GM23248 (cell line): Measurements from ENCODE around the gene TCEANC2. TPM values are rescaled to one million over a fixed set of nuclear protein-coding genes. Genes with fewer than 3 reads are reported as not detected.

Source experiments
- DNase-seq: peaks from one replicate; pipeline ENCODE4 v3.0.0-alpha.2; 2015
- H2AFZ ChIP-seq: fragments of 200-600 bp; sonication (generic); 2 replicates; pipeline ENCODE4 v1.6.1; 2016; ENCODE audit warnings: antibody characterized with exemption
- H3F3A ChIP-seq: fragments of 200-600 bp; sonication (generic); 2 replicates; pipeline ENCODE4 v1.6.1; 2016; ENCODE audit warnings: mild to moderate bottlenecking, antibody characterized with exemption, mixed run types; ENCODE audit not compliant: insufficient read depth
- H3K27ac ChIP-seq: fragments of 200-600 bp; sonication (generic); 2 replicates; pipeline ENCODE4 v1.5.1; 2016; ENCODE audit warnings: mild to moderate bottlenecking
- H3K27me3 ChIP-seq: fragments of 200-600 bp; sonication (generic); replicated peaks from 2 replicates; pipeline ENCODE4 v1.6.1; 2016; ENCODE audit warnings: mild to moderate bottlenecking; ENCODE audit not compliant: insufficient read depth
- H3K36me3 ChIP-seq: fragments of 200-600 bp; sonication (generic); 2 replicates; pipeline ENCODE4 v1.6.1; 2016; ENCODE audit warnings: low read depth, mild to moderate bottlenecking
- H3K4me1 ChIP-seq: fragments of 200-600 bp; sonication (generic); 2 replicates; pipeline ENCODE4 v1.6.1; 2016; ENCODE audit warnings: mild to moderate bottlenecking; ENCODE audit not compliant: insufficient read depth
- H3K4me2 ChIP-seq: fragments of 200-600 bp; sonication (generic); one replicate; pipeline ENCODE4 v1.6.1; 2016; ENCODE audit warnings: mild to moderate bottlenecking; ENCODE audit not compliant: unreplicated experiment
- H3K4me3 ChIP-seq: fragments of 200-600 bp; sonication (generic); 2 replicates; pipeline ENCODE4 v1.5.1; 2016; ENCODE audit warnings: mild to moderate bottlenecking
- H3K79me2 ChIP-seq: fragments of 200-600 bp; sonication (generic); 2 replicates; pipeline ENCODE4 v1.6.1; 2016; ENCODE audit warnings: mild to moderate bottlenecking; ENCODE audit not compliant: insufficient read depth
- H3K9ac ChIP-seq: fragments of 200-600 bp; sonication (generic); 2 replicates; pipeline ENCODE4 v1.6.1; 2016; ENCODE audit warnings: mild to moderate bottlenecking
- H3K9me2 ChIP-seq: fragments of 200-600 bp; sonication (generic); 2 replicates; pipeline ENCODE4 v1.6.1; 2016; ENCODE audit warnings: mixed run types, mild to moderate bottlenecking, moderate library complexity; ENCODE audit not compliant: insufficient read depth
- H3K9me3 ChIP-seq: fragments of 200-600 bp; sonication (generic); one replicate; pipeline ENCODE4 v1.6.1; 2017; ENCODE audit warnings: low read depth
- H4K20me1 ChIP-seq: fragments of 200-600 bp; sonication (generic); 2 replicates; pipeline ENCODE4 v1.6.0; 2016; ENCODE audit not compliant: insufficient read depth
- EZH2 ChIP-seq: fragments of 200-600 bp; sonication (generic); IDR thresholded peaks from 2 replicates; pipeline ENCODE4 v1.6.1; 2018; ENCODE audit warnings: antibody characterized with exemption, mild to moderate bottlenecking; ENCODE audit not compliant: insufficient read depth, poor library complexity, severe bottlenecking
- EZH2phosphoT487 ChIP-seq: fragments of 200-600 bp; sonication (generic); IDR thresholded peaks from 2 replicates; pipeline ENCODE4 v1.6.1; 2018; ENCODE audit warnings: antibody characterized with exemption, moderate library complexity, mild to moderate bottlenecking, low read depth; ENCODE audit not compliant: insufficient read depth
- WGBS, 2 experiments: methylation state at CpG; one replicate each; pipeline ENCODE4 v1.1.6; 2015 to 2017; ENCODE audit warnings: low lambda C conversion rate in 2 of 2, low coverage in 1 of 2; ENCODE audit errors: missing lambda C conversion rate in 2 of 2; 5-methylcytosine and 5-hydroxymethylcytosine counted together
- in situ Hi-C: fragments of 300-500 bp; cut with MboI; formaldehyde crosslinking; loops from 2 replicates; pipeline ENCODE4 v1.15.0; 2020
- polyA plus RNA-seq: library from polyadenylated mRNA; unstranded; fragments of >200 nt; fragmentation: Nextera tagmentation; extraction: Ambion mirVana; gene quantifications from 2 replicates; pipeline ENCODE4 v1.2.1, GENCODE V29; 2016
- total RNA-seq: library from RNA; depleted of rRNA; stranded (reverse); fragments of >200 nt; shearing (Covaris generic); gene quantifications from 2 replicates; pipeline ENCODE4 v1.2.3, GENCODE V29; 2014

Gene TCEANC2
- total and polyA plus RNA-seq, 2 experiments from 2014 or later = 1.7 to 4.6 TPM

GRCh38 chr1:54084794-54085193 is 31.4 kb downstream of the TCEANC2 start:
- WGBS, 2 experiments = 99 to 100% methylated on average over 2 of the region's 2 CpGs
- Histone ChIP-seq H3K4me2 (no peak overlapping the region), H3K9ac (no peak overlapping the region), H3K4me1 (no peaks in the 10 kb centered on the region), H3K9me2 (no peaks in the 10 kb centered on the region), H3K27me3 (no peaks in the 10 kb centered on the region), H3K9me3 (no peaks in the 10 kb centered on the region), H3K79me2 (no peaks in the 10 kb centered on the region), H2AFZ (no peak overlapping the region), H3K36me3 (no peaks in the 10 kb centered on the region), H3K27ac (no peak overlapping the region), H3K4me3 (no peak overlapping the region), H4K20me1 (no peaks in the 10 kb centered on the region), H3F3A (no peaks in the 10 kb centered on the region)
- in situ Hi-C loops = no loop called here
- TF ChIP-seq EZH2 (no peak), EZH2phosphoT487 (no peak)
- no peak for DNase-seq

- no peak for TF ChIP-seq EZH2
- no peak for TF ChIP-seq EZH2phosphoT487
- Histone ChIP-seq H3K27ac (no peak overlapping the region), H3K9me3 (no peaks in the 10 kb centered on the region), H3K36me3 (no peaks in the 10 kb centered on the region), H3K9ac (no peak overlapping the region), H3K79me2 (no peaks in the 10 kb centered on the region), H3K9me2 (no peaks in the 10 kb centered on the region), H2AFZ (no peak overlapping the region), H4K20me1 (no peaks in the 10 kb centered on the region), H3K4me1 (no peaks in the 10 kb centered on the region), H3K4me2 (no peak overlapping the region), H3F3A (no peaks in the 10 kb centered on the region), H3K4me3 (no peak overlapping the region), H3K27me3 (no peaks in the 10 kb centered on the region)
- no peak for DNase-seq
- 96 to 100% methylated on average over 1 of the region's 1 CpG for whole genome bisulfite sequencing, 2 experiments
- in situ Hi-C loops = no loop called here
Observed at GRCh38 chr1:54086754-54087153, 33.3 kb downstream of the TCEANC2 start.

DNA sequence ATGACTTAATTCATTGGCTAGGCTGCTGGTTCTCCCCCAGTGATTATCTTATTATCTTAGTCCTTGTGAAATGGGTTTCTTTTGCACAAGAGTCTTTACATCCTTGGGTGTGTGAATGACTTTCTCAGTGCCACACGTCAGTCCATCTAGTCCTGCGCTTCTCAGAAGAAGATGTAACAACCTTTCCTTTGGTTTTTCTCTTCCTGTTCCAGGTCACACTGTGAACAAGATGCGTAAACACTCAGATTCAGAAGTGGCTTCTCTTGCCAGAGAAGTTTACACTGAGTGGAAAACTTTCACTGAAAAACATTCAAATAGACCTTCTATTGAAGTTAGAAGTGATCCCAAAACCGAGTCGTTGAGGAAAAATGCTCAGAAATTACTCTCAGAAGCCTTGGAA is 35.0 kb downstream of the TCEANC2 start:
- Histone ChIP-seq H3K9me3 (no peaks in the 10 kb centered on the region), H3K79me2 (no peaks in the 10 kb centered on the region), H3F3A (no peaks in the 10 kb centered on the region), H3K4me1 (no peaks in the 10 kb centered on the region), H3K9me2 (no peaks in the 10 kb centered on the region), H3K9ac (no peak overlapping the region), H3K27ac (no peak overlapping the region), H4K20me1 (no peaks in the 10 kb centered on the region), H3K4me2 (no peak overlapping the region), H3K36me3 (no peaks in the 10 kb centered on the region), H3K4me3 (no peak overlapping the region), H2AFZ (no peak overlapping the region), H3K27me3 (no peaks in the 10 kb centered on the region)
- in situ Hi-C loops = no loop called here
- TF ChIP-seq EZH2 (no peak), EZH2phosphoT487 (no peak)
- DNase-seq = no peak
- WGBS, 2 experiments = 90 to 91% methylated on average over 5 of the region's 5 CpGs

DNA sequence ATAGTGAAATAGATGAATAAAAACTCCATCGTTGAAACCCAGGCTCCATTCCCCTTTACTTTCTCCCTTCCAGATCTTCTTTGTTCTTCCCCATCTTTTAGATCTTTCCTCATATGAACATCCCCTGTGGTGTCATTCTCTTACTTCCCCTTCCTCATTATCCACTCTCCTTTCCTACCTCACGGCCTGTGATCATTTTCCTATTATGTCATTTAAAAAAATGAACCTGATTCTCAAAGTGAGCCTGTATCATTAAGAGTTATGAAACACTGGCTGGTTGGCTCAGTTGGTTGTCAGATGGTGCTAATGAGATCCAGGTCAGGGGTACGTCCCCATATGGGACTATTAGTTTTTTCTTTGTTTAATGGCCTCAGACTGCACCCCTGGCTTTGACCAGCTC is 38.3 kb downstream of the TCEANC2 start:
- Histone ChIP-seq H3K27ac (no peak overlapping the region), H3K36me3 (no peaks in the 10 kb centered on the region), H3K4me3 (no peak overlapping the region), H3K4me1 (no peaks in the 10 kb centered on the region), H3K9me2 (no peaks in the 10 kb centered on the region), H3K79me2 (no peaks in the 10 kb centered on the region), H3K9ac (no peak overlapping the region), H3K4me2 (no peak overlapping the region), H3K9me3 (no peaks in the 10 kb centered on the region), H3F3A (no peaks in the 10 kb centered on the region), H4K20me1 (no peaks in the 10 kb centered on the region), H3K27me3 (no peaks in the 10 kb centered on the region), H2AFZ (no peak overlapping the region)
- no peak for TF ChIP-seq EZH2
- TF ChIP-seq EZH2phosphoT487 = no peak
- no peak for DNase-seq
- WGBS, 2 experiments = 86 to 89% methylated on average over 3 of the region's 3 CpGs
- in situ Hi-C loops = no loop called here
